ENCODE data around the gene ASCC1. TPM values are rescaled to one million over a fixed set of nuclear protein-coding genes. Genes with fewer than 3 reads are reported as not detected.

The ASCC1 gene
- total RNA-seq, 2 experiments from 2014 or later = 61.6 to 68.5 TPM

GRCh38 chr10:72092171-72092924 lies 123.7 kb downstream of the ASCC1 start:
- Mint-ChIP-seq H3K4me3 (no peak overlapping the region), H3K27me3 (ENCODE audit: low read depth) (no peaks in the 10 kb centered on the region), H3K4me1 (ENCODE audit: low read depth) (peaks cover 65% of the 10 kb centered on the region), H3K9me3 (no peaks in the 10 kb centered on the region), H3K36me3 (ENCODE audit: low read depth) (peaks cover 22% of the 10 kb centered on the region), H3K27ac (peak overlapping the region; percentile 30)
- intact Hi-C loops (cut with micrococcal nuclease) = no loop called here
- CTCF ChIA-PET = interaction anchor here (0.6 to 1.3 kb wide), 4 partner anchors 16 to 952 kb away, joined by 3 read pairs; no protein-coding TSS in a partner anchor
- DNase-seq = no peak

DNA sequence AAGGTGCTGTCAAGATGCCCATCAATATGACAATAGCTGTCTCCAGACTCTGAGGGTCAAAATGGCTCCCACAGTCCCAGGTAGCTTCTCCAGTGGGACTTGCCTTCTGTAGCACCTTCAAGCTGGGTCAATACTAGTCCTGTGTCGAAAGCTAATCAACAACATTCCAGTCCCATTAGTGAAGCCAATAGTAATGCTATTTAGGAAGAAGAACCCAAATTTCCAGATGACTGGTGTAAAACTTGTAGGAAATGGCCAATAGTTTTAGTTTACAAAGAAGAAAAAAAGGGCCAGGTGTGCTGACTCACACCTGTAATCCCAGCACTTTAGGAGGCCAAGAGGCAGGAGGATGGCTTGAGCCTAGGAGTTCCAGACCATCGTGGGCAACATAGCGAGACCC lies 125.8 kb downstream of the ASCC1 start:
- Mint-ChIP-seq H3K4me3 (peak overlapping the region; percentile 55), H3K4me1 (ENCODE audit: low read depth) (peaks cover 61% of the 10 kb centered on the region), H3K36me3 (ENCODE audit: low read depth) (peaks cover 26% of the 10 kb centered on the region), H3K27me3 (ENCODE audit: low read depth) (no peaks in the 10 kb centered on the region), H3K27ac (peak overlapping the region; percentile 99), H3K9me3 (no peaks in the 10 kb centered on the region)
- intact Hi-C loops (cut with micrococcal nuclease) = no loop called here
- no peak for DNase-seq
- CTCF ChIA-PET = interaction anchor here (0.6 to 2.4 kb wide), 7 partner anchors 11 to 247 kb away, joined by 3 to 11 read pairs (median 4); no protein-coding TSS in a partner anchor

GRCh38 chr10:72089618-72090017 lies 126.5 kb downstream of the ASCC1 start:
- peak; percentile 62 for DNase-seq
- CTCF ChIA-PET = interaction anchor here (0.9 to 2.4 kb wide), 7 partner anchors 17 to 248 kb away, joined by 3 to 7 read pairs (median 4); no protein-coding TSS in a partner anchor
- intact Hi-C loops (cut with micrococcal nuclease) = loop anchor here (1.0 to 10.0 kb wide), 6 partner anchors 18 to 1925 kb away; no protein-coding TSS in a partner anchor
- no peaks in the 10 kb centered on the region for H3K9me3 Mint-ChIP-seq
- H3K27me3 Mint-ChIP-seq (ENCODE audit: low read depth) = no peaks in the 10 kb centered on the region
- peaks cover 63% of the 10 kb centered on the region for H3K4me1 Mint-ChIP-seq (ENCODE audit: low read depth)
- peak overlapping the region; percentile 55 for H3K4me3 Mint-ChIP-seq
- H3K27ac Mint-ChIP-seq = peak overlapping the region; percentile 99
- peaks cover 31% of the 10 kb centered on the region for H3K36me3 Mint-ChIP-seq (ENCODE audit: low read depth)

DNA sequence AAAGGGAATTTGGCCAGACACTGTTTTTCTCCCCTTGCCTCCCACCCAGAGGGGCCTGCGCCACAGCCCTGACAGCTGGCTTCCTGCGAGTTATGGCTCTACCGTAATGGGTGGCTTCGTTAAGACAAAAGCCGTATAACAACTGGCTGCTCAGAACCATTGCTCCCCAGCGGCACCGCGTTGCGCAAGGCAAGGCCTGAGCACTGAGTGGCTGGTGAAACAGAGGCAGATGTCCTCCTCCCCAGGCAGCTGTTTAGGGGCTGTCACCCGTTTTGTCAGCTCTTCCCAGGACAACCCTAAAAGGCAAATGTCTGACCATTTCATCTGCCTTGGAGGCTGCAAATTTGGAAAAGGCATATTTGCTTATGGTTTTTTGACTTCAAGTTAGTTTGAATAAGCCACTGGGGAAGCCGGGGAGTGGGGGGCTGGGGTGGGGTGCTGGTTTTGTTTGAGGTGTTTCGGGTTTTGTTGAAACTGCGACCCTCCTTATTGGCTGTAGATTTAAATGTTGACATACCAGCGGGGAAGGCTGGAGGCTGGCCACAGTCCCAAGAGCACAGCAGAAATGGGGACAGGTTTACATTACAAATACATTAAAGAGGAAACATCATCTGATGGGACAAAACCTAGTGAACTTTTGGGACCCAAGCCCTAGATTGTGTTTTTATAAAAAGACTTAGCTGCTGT lies 127.0 kb downstream of the ASCC1 start:
- Mint-ChIP-seq H3K4me3 (peak overlapping the region; percentile 99), H3K9me3 (no peaks in the 10 kb centered on the region), H3K27ac (peak overlapping the region; percentile 99), H3K36me3 (ENCODE audit: low read depth) (peaks cover 34% of the 10 kb centered on the region), H3K27me3 (ENCODE audit: low read depth) (no peaks in the 10 kb centered on the region), H3K4me1 (ENCODE audit: low read depth) (peaks cover 63% of the 10 kb centered on the region)
- intact Hi-C loops (cut with micrococcal nuclease) = loop anchor here (1.0 to 10.0 kb wide), 7 partner anchors 18 to 1924 kb away; no protein-coding TSS in a partner anchor
- CTCF ChIA-PET = interaction anchor here (0.9 to 2.4 kb wide), 7 partner anchors 10 to 248 kb away, joined by 3 to 7 read pairs (median 4); no protein-coding TSS in a partner anchor
- peak; percentile 81 for DNase-seq

DNA sequence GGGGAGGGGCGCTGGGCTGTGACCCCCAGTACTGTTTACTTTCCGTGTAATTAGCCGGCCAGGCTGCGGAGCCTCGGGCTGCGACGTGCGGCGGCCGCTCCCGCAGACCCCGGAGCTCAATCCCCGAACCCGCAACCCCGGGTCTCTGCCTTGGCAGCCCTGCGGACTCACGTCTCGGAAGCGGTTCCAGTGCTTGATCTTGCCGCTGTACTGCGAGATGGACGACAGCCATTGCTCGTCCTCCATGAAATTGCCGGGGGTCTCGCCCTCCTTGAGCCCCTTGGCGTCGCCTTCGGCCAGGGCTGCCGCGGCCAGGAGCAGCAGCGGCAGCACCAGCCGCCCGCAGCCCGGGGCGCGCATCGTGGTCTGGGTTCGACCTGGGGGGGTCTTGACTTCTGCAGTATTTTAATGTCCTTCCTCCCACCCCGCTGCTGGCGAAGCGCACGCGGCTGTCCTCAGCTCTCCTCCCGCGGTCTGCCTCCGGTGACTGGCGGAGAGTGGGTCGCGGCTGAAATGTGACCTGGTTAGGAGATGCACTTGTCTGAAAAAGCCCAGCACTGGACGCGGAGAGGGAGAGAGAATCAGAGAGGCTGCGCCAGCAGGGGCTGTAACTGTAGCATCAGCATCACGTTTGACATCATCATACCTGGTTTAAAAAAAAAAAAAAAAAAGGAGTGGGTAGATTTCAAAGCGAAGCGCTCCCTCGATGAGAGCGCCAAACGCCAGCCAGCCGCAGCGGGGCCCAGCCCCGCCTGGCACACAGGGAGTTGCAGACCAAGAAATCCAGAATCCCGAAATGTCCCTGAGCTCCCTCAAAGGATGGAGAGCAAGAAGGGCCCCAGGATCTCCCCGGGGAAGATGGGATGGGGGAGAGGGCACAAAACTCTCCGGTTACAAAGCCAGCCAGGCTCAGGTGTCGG lies 127.8 kb downstream of the ASCC1 start, which contains the start of gene SPOCK2:
Gene SPOCK2 (minus strand): TSS at position 583 of the 920 bp plus-strand sequence. CDS start 223 bp downstream, at position 360.
- CTCF ChIA-PET = interaction anchor here (0.9 to 2.4 kb wide), 7 partner anchors 9 to 244 kb away, joined by 3 to 7 read pairs (median 4); no protein-coding TSS in a partner anchor
- H3K4me3 Mint-ChIP-seq = peak within 1 kb of the TSS; percentile 99
- no peaks in the 10 kb centered on the region for H3K27me3 Mint-ChIP-seq (ENCODE audit: low read depth)
- intact Hi-C loops (cut with micrococcal nuclease) = loop anchor here (1.0 to 10.0 kb wide), 5 partner anchors 34 to 1923 kb away; no protein-coding TSS in a partner anchor
- peaks cover 66% of the 10 kb centered on the region for H3K4me1 Mint-ChIP-seq (ENCODE audit: low read depth)
- H3K9me3 Mint-ChIP-seq = no peaks in the 10 kb centered on the region
- peak within 1 kb of the TSS; percentile 99 for H3K27ac Mint-ChIP-seq
- peaks cover 41% of the 10 kb centered on the region for H3K36me3 Mint-ChIP-seq (ENCODE audit: low read depth)
- DNase-seq = peak; percentile 82

DNA sequence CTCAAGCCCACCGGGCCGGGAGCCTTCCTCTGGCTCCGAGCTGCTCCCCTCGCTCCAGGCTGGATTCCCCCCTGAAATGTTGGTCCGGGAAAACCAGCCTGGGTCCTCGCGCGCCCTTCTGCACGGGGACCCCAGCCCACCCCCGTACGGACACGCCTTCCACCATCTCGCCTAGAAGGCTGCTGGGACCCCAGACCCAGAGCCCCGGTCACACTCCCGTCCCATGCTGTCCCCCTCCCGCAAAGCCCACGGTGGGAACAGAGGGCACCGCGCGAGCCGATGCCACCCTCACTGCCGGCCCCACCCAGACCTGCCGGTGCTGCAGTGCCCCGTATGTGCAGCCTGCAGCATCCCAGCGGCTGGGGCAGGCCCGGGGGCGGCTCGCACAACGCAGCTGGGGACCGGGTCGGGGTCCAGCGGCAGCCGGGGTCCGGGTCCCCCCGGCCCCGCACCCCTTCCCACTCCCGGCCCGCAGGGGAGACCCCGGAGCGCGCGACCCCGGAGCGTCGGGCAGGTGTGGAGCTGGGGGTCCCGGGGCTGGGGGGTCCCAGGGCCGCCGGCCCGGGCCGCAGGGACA lies 128.6 kb downstream of the ASCC1 start:
- intact Hi-C loops (cut with micrococcal nuclease) = loop anchor here (5.0 to 10.0 kb wide), 2 partner anchors 35 to 1923 kb away; no protein-coding TSS in a partner anchor
- Mint-ChIP-seq H3K9me3 (no peaks in the 10 kb centered on the region), H3K27ac (peak overlapping the region; percentile 97), H3K36me3 (ENCODE audit: low read depth) (peaks cover 45% of the 10 kb centered on the region), H3K27me3 (ENCODE audit: low read depth) (no peaks in the 10 kb centered on the region), H3K4me3 (peak overlapping the region; percentile 87), H3K4me1 (ENCODE audit: low read depth) (peaks cover 64% of the 10 kb centered on the region)
- peak; percentile 57 for DNase-seq
- CTCF ChIA-PET = interaction anchor here (0.9 to 1.4 kb wide), 4 partner anchors 9 to 245 kb away, joined by 3 to 5 read pairs (median 4); no protein-coding TSS in a partner anchor

GRCh38 chr10:72086466-72087391 lies 129.3 kb downstream of the ASCC1 start:
- Mint-ChIP-seq H3K9me3 (no peaks in the 10 kb centered on the region), H3K4me1 (ENCODE audit: low read depth) (peaks cover 67% of the 10 kb centered on the region), H3K27ac (peak overlapping the region; percentile 97), H3K36me3 (ENCODE audit: low read depth) (peaks cover 47% of the 10 kb centered on the region), H3K4me3 (peak overlapping the region; percentile 87), H3K27me3 (ENCODE audit: low read depth) (no peaks in the 10 kb centered on the region)
- CTCF ChIA-PET = interaction anchor here (0.9 to 1.8 kb wide), 3 partner anchors 38 to 251 kb away, joined by 3 to 5 read pairs (median 5); no protein-coding TSS in a partner anchor
- intact Hi-C loops (cut with micrococcal nuclease) = loop anchor here (5.0 to 10.0 kb wide), 2 partner anchors 36 to 1922 kb away; no protein-coding TSS in a partner anchor
- DNase-seq = peak; percentile 71

DNA sequence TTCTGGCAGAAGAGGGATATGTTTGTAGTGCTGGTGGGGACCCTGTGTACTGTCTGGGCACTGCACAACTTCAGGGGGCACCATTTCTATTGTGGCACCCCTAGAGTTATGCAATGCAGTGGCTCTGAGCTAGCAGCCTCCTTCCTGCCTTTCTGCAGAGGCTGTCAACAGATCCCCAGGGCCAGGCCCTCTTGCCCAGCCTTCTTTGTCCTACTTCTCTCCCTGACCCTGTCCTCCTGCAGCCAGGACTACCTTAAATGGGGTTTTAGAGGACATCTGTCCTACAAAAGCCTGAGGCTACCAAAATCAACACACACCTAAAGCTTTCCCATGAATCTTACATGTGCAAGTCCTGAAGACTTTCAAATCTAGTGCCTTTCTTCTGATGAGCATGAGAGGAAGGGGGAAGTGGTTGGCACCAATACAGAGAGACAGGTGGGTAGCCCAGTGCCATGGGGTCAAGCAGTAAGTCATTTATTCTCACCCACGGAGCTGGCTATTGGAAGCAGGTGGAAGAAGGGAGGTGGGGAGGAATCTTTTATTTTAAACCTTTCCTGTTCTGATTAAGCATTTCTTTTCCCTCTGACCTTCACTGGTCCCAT lies 130.1 kb downstream of the ASCC1 start:
- Mint-ChIP-seq H3K4me3 (peak overlapping the region; percentile 87), H3K9me3 (no peaks in the 10 kb centered on the region), H3K4me1 (ENCODE audit: low read depth) (peaks cover 70% of the 10 kb centered on the region), H3K36me3 (ENCODE audit: low read depth) (peaks cover 47% of the 10 kb centered on the region), H3K27me3 (ENCODE audit: low read depth) (no peaks in the 10 kb centered on the region), H3K27ac (peak overlapping the region; percentile 97)
- intact Hi-C loops (cut with micrococcal nuclease) = loop anchor here (5.0 to 10.0 kb wide), 2 partner anchors 36 to 1921 kb away; no protein-coding TSS in a partner anchor
- CTCF ChIA-PET = interaction anchor here (1.0 to 1.8 kb wide), 5 partner anchors 33 to 251 kb away, joined by 5 to 7 read pairs (median 6); no protein-coding TSS in a partner anchor
- DNase-seq = no peak

DNA sequence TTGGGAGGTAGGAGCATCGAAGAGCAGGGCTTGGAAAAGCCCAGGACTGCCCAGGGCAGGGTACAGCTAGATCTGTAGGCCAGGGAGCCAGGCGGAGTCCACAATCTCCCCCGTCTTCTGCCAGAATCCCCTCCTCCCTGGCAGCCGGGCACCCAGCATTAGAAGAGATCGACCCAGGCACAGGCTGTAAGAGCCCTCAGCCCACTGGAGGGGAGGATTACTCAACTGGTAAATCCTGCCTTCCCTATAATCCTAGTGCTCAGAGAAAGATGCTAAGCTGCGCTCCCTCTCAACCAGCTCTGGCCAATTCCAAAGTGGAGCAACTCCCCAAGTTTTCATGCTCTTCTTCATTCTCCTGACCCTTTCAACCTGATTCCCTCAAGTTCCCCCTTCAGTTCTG lies 130.9 kb downstream of the ASCC1 start:
- Mint-ChIP-seq H3K9me3 (no peaks in the 10 kb centered on the region), H3K36me3 (ENCODE audit: low read depth) (peaks cover 49% of the 10 kb centered on the region), H3K4me1 (ENCODE audit: low read depth) (peaks cover 75% of the 10 kb centered on the region), H3K27me3 (ENCODE audit: low read depth) (no peaks in the 10 kb centered on the region), H3K27ac (peak overlapping the region; percentile 92), H3K4me3 (peak overlapping the region; percentile 87)
- CTCF ChIA-PET = interaction anchor here (1.0 to 1.8 kb wide), 7 partner anchors 29 to 252 kb away, joined by 3 to 7 read pairs (median 6); no protein-coding TSS in a partner anchor
- DNase-seq = no peak
- intact Hi-C loops (cut with micrococcal nuclease) = loop anchor here (5.0 to 10.0 kb wide), 2 partner anchors 37 to 1920 kb away; no protein-coding TSS in a partner anchor

Data from activated naive CD4-positive, alpha-beta T cell treated with anti-CD3 and anti-CD28 coated beads for 36 hours (primary cell).